CD4-positive, alpha-beta T cell treated with Interleukin-2 at 100 ng/mL for 4 hours (primary cell): Measurements from ENCODE around the gene PSAP.

ENCODE experiments used
- DNase-seq: peaks from one replicate; pipeline ENCODE4 v3.0.0-alpha.2; 2020; ENCODE audit warnings: low spot score

PSAP gene

GRCh38 chr10:71807557-71808510, 43.2 kb downstream of the PSAP start:
- no peak for DNase-seq

DNA sequence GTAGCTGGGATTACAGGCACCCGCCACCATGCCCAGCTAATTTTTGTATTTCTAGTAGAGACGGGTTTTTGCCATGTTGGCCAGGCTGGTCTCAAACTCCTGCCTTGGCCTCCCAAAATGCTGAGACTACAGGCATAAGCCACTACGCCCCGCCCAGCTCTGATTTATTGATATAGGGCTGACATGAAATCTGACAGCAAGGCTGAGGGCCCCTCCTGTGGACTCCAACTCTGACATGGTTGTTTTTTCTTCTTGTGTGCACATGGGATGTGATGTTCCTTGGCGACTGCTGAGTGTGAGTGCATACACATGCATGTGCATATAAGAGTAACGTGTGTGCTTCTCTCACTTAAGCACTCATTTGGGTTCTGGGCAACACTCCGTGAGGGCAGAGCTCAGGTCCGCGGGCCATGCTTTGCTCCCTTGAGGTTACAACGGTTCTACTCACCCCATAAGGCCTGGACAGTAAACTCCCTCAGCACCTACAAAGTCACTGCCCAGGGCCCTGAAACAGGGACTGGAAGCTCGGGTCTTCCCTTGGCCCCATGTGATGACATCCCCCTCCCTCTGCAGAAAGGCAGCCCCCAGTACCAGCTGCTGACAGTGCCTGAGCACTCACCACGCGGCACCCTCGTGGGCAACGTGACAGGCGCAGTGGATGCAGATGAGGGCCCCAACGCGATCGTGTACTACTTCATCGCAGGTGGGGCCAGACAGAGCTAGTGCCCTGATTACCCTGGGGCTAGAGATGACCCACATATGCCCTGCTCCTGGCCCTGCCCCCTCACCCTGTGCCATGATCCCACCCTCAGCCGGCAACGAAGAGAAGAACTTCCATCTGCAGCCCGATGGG, 44.1 kb downstream of the PSAP start:
- no peak for DNase-seq

- DNase-seq = no peak
Measured at GRCh38 chr10:71805776-71806703, 45.0 kb downstream of the PSAP start.

DNA sequence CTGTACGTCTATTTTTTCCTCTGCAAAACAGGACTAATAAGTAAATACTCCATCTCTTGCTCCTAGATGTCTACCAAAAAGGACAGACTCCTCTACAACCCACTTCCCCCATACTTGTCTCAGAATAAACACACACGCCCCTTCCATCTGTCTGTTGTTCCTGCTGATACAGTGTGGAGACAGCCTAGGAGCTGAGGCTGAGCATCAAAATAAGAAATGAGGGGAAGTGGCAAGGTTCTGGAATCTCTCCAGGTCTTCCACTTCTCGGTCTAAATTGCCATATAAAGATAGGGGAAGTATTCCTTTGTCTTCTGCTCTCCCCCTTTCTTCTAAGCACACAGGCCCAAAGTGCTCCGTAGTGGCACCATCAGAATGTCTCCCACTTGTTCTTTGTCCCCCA, 47.0 kb downstream of the PSAP start:
- DNase-seq = no peak

DNA sequence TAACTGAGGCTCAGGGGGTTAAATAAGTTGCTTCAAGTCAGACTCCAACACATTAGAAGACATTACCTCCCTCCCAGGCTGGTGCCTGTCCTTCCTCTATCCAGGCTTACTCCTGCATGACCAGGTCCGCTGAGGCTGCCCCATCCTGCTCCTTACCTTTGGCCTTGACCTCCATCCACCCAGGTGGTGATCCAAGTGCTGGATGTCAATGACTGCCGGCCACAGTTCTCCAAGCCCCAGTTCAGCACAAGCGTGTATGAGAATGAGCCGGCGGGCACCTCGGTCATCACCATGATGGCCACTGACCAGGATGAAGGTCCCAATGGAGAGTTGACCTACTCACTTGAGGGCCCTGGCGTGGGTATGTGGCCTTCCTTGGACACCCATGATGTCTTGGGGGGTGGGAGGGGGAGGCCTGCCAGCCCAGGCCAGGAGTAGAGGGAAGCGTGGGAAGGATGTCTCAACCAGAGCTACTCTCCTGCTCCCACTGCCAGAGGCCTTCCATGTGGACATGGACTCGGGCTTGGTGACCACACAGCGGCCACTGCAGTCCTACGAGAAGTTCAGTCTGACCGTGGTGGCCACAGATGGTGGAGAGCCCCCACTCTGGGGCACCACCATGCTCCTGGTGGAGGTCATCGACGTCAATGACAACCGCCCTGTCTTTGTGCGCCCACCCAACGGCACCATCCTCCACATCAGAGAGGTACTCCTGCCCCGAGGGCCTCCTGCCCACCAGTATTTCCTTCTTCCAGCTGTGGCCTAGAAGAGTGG, 48.1 kb downstream of the PSAP start:
- DNase-seq = no peak

- DNase-seq = no peak
Measured at GRCh38 chr10:71802235-71802634, 48.8 kb downstream of the PSAP start.

DNA sequence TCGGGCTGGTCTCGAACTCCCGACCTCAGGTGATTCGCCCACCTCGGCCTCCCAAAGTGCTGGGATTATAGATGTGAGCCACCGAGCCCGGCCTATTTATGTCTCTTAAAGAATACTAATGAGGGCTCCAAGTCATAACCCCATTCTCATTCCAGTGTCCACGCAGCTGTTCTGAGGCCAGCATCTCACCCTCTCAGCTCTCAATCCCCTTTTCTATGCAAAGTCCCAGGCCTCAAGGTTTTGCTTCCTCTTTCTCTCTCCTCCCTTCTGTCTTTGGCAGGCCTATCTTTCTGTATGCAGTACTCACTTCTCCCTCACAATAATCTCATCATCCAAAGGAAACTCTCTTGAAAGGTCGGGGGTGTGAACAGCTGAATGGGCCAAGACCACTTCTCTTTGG, 49.7 kb downstream of the PSAP start:
- no peak for DNase-seq

- DNase-seq = no peak
Measured at GRCh38 chr10:71799608-71800453, 51.2 kb downstream of the PSAP start.

- DNase-seq = no peak
Measured at GRCh38 chr10:71799112-71799511, 51.9 kb downstream of the PSAP start.

DNA sequence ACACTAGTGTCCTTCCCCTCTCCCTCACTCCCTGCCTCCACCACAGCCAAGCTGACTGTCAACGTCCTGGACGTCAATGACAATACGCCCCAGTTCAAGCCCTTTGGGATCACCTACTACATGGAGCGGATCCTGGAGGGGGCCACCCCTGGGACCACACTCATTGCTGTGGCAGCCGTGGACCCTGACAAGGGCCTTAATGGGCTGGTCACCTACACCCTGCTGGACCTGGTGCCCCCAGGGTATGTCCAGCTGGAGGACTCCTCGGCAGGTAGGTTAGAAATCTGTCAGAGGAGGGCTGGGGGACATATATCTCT, 52.8 kb downstream of the PSAP start:
- no peak for DNase-seq

DNA sequence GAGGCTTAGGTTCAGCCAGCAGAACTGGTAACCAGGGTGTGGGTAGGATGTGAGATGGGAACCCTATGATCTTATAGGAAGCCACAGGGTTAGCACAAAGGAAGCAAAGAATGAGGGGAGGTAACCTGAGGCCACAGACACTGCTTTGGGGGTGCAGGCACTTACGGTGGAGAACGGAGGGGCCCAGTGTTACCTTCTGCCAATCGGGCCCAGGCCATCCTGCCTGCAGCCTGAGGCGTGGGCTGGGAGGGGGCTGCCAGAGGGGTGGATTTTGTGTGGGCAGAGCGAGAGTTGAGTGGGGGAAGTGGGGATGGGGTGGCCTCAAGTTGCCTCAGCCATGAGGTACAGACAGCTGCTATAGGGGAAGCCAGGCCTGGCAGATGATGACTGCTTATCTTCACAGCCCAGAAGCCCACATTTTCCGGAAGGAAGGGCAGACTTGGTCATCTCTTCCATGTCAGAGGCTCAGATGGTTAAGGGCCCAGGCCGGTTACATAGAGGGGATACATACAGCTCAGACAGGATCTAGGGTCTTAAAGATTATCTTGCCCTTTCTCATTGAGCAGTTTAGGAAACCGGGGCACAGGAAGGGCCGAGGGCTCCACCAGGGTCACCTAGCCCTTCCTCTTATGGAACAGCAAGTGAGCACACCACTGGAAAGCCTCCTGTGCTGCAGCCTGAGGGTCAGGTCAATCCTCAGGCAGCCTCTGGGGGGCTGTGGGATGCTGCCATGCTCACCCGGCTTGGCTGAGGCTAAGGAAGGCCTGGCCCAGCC, 53.3 kb downstream of the PSAP start:
- DNase-seq = no peak

GRCh38 chr10:71796749-71797405, 54.2 kb downstream of the PSAP start:
- no peak for DNase-seq

DNA sequence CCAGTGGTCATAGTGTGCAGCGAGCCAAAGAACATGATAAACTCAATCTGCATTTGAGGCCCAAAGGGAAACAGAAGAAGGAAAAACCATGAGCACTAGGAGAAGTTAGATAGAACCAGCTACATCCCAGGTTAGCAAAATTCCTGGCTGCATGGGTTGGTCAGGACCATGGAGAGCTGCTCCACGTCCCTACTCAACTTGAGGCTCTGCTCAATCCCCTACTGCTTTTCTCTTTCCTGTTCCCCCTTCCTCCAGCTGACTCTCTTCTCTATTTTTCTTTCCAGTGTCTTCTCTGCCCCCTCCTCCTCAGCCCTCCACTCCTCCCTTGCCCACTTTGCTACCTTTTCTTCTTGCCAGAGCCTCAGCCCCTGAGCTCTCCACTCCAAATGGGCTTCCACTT, 55.8 kb downstream of the PSAP start:
- DNase-seq = no peak

GRCh38 chr10:71790749-71791440, 60.2 kb downstream of the PSAP start:
- DNase-seq = no peak

- no peak for DNase-seq
Measured at GRCh38 chr10:71789871-71790270, 61.2 kb downstream of the PSAP start.

DNA sequence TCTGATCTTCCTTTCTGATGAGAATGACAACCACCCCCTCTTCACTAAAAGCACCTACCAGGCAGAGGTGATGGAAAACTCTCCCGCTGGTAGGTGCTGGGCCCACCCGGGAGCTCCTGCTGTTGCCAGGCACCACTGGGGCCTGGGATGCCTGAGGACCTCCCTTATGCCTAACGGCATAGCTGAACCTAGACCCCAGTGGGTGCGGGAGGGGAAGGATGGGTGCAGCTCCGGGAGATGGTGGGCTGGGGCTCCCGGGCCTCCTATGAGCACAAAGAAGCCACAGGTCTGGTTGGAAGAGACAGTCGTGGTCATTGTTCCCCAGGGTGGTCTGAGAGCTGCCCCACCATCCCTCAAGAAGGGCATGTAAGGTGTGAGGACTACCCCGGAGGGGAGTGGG, 62.1 kb downstream of the PSAP start:
- no peak for DNase-seq

GRCh38 chr10:71784679-71785272, 66.3 kb downstream of the PSAP start:
- DNase-seq = no peak
